ENCODE results near the gene STIM1. TPM values are rescaled to one million over a fixed set of nuclear protein-coding genes. Genes with fewer than 3 reads are reported as not detected.
"Not testable (repeated sequence)": the region's sequence is repeated elsewhere in the genome, so short reads cannot be mapped to it uniquely, and the experiment has no call there.

The STIM1 gene
- total and polyA plus RNA-seq, 4 donors = 32.1 to 51.5 (median 41.6) TPM

DNA sequence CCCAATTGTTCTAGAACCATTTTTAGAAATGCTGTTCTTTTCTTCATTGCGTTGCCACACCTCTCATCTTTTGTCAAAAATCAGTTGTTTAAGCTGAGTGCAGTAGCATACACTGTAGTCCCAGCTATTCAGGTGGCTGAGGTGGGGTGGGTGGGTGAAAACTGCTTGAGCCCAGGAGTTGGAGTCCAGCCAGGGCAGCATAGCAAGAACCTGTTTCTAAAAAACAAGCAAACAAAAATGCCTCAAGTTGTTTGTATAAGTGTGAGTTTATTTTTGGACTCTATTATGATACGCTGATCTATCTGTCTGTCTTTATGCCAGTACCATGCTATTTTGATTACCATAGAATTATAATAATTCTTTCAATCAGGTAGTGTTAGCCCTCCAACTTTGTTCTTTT is 176.6 kb downstream of the STIM1 start:
- Histone ChIP-seq H3K4me3 (ENCODE audit: low read depth, low read length) (no peak overlapping the region), H3K27me3 (ENCODE audit: control insufficient read depth, insufficient read depth, low read length) (no peaks in the 10 kb centered on the region), H3K36me3 (ENCODE audit: control insufficient read depth, insufficient read depth, low read length) (no peaks in the 10 kb centered on the region), H3K4me1 (ENCODE audit: control insufficient read depth, insufficient read depth, low read length) (no peaks in the 10 kb centered on the region), H3K27ac (ENCODE audit: low read depth, low read length) (no peak overlapping the region), H3K9me3 (ENCODE audit: control insufficient read depth, insufficient read depth, low read length) (peaks cover 3% of the 10 kb centered on the region)
- WGBS (ENCODE audit: insufficient coverage) = no CpG with 5 or more reads among the region's 2 CpGs
- DNase-seq (ENCODE audit: low read depth in 4 of 6, low spot score in 6 of 6) = no peak

- Histone ChIP-seq H3K4me3 (ENCODE audit: low read depth, low read length) (no peak overlapping the region), H3K4me1 (ENCODE audit: control insufficient read depth, insufficient read depth, low read length) (no peaks in the 10 kb centered on the region), H3K27me3 (ENCODE audit: control insufficient read depth, insufficient read depth, low read length) (no peaks in the 10 kb centered on the region), H3K9me3 (ENCODE audit: control insufficient read depth, insufficient read depth, low read length) (peaks cover 3% of the 10 kb centered on the region), H3K36me3 (ENCODE audit: control insufficient read depth, insufficient read depth, low read length) (no peaks in the 10 kb centered on the region), H3K27ac (ENCODE audit: low read depth, low read length) (no peak overlapping the region)
- no peak for DNase-seq (ENCODE audit: low read depth in 4 of 6, low spot score in 6 of 6)
- WGBS (ENCODE audit: insufficient coverage) = 100% methylated on average over 2 of the region's 4 CpGs
Measured at GRCh38 chr11:4035985-4036384, 180.5 kb downstream of the STIM1 start.

DNA sequence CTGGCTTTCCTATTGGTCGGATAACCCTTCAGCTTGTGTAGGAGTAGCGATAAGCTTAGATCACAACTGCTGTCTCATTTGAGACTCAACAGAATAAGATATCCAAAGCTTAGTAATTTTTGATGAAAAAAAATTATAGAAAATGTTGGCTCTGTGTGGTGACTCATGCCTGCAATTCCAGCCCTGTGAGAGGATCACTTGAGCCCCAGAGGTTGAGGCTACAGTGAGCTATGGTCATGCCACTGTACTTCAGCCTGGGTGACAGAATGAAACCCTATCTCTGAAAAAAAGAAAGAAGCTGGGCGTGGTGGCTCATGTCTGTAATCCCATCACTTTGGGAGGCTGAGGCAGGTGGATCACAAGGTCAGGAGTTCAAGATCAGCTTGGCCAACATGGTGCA is 183.5 kb downstream of the STIM1 start:
- no peak overlapping the region for H3K4me3 ChIP-seq (ENCODE audit: low read depth, low read length)
- no peaks in the 10 kb centered on the region for H3K36me3 ChIP-seq (ENCODE audit: control insufficient read depth, insufficient read depth, low read length)
- 100% methylated on average over 1 of the region's 3 CpGs for WGBS (ENCODE audit: insufficient coverage)
- H3K27me3 ChIP-seq (ENCODE audit: control insufficient read depth, insufficient read depth, low read length) = no peaks in the 10 kb centered on the region
- no peak for DNase-seq (ENCODE audit: low read depth in 4 of 6, low spot score in 6 of 6)
- H3K9me3 ChIP-seq (ENCODE audit: control insufficient read depth, insufficient read depth, low read length) = peaks cover 3% of the 10 kb centered on the region
- no peaks in the 10 kb centered on the region for H3K4me1 ChIP-seq (ENCODE audit: control insufficient read depth, insufficient read depth, low read length)
- no peak overlapping the region for H3K27ac ChIP-seq (ENCODE audit: low read depth, low read length)

DNA sequence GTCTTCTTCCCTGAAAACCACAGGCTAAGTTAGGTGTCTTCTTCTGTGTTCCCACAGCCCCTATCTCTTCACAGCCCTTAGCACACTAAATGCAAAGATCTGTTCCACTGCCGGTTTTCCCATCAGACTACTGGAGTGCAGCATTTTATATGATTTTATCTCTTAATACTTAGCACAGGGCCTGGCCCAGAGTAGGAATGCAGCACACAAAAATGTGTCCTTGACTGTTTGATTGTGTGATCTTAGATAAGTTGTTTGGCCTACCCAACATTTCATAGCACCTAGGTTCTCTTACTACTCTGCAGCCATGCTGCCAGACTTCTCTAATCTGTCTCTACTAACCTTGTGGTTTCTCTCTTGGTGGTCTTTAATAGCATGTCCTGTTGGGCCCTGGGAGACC is 185.0 kb downstream of the STIM1 start:
- Histone ChIP-seq H3K4me1 (ENCODE audit: control insufficient read depth, insufficient read depth, low read length) (peaks cover 10% of the 10 kb centered on the region), H3K9me3 (ENCODE audit: control insufficient read depth, insufficient read depth, low read length) (peaks cover 3% of the 10 kb centered on the region), H3K36me3 (ENCODE audit: control insufficient read depth, insufficient read depth, low read length) (no peaks in the 10 kb centered on the region), H3K4me3 (ENCODE audit: low read depth, low read length) (no peak overlapping the region), H3K27ac (ENCODE audit: low read depth, low read length) (no peak overlapping the region), H3K27me3 (ENCODE audit: control insufficient read depth, insufficient read depth, low read length) (no peaks in the 10 kb centered on the region)
- WGBS (ENCODE audit: insufficient coverage) = no CpG with 5 or more reads among the region's 1 CpG
- DNase-seq (ENCODE audit: low read depth in 4 of 6, low spot score in 6 of 6) = no peak

- Histone ChIP-seq H3K27ac (ENCODE audit: low read depth, low read length) (no peak overlapping the region), H3K4me3 (ENCODE audit: low read depth, low read length) (no peak overlapping the region)
Measured at GRCh38 chr11:4041731-4042391, 186.4 kb downstream of the STIM1 start.

GRCh38 chr11:4044976-4045646 is 189.6 kb downstream of the STIM1 start:
- H3K27ac ChIP-seq (ENCODE audit: low read depth, low read length) = peak overlapping the region; percentile 84
- WGBS (ENCODE audit: insufficient coverage) = no CpG with 5 or more reads among the region's 4 CpGs

More at GRCh38 chr11:4041731-4042391, 186.4 kb downstream of the STIM1 start:
- no peak for DNase-seq (ENCODE audit: low read depth in 4 of 6, low spot score in 6 of 6)
- H3K9me3 ChIP-seq (ENCODE audit: control insufficient read depth, insufficient read depth, low read length) = no peaks in the 10 kb centered on the region
- no peaks in the 10 kb centered on the region for H3K27me3 ChIP-seq (ENCODE audit: control insufficient read depth, insufficient read depth, low read length)
- peaks cover 21% of the 10 kb centered on the region for H3K4me1 ChIP-seq (ENCODE audit: control insufficient read depth, insufficient read depth, low read length)
- WGBS (ENCODE audit: insufficient coverage) = 100% methylated on average over 1 of the region's 6 CpGs
- no peaks in the 10 kb centered on the region for H3K36me3 ChIP-seq (ENCODE audit: control insufficient read depth, insufficient read depth, low read length)

DNA sequence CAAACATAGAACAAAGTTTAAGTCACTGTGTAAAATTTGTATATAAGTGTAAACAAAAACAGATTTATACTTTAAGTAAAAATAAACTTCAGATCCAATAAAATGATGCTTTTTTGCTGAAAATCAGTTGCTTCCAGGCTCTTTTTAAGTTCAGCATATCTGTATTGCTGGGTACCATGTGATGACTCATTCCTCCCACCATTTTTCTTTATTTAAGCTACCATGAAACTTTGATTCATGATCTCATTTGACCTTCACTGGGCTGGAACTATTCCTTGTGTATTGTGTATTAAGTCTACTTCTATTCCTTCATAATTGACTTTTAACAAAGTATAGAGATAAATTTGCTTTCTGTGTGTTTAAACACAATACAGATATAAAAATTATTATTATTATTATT is 192.9 kb downstream of the STIM1 start:
- Histone ChIP-seq H3K36me3 (ENCODE audit: control insufficient read depth, insufficient read depth, low read length) (no peaks in the 10 kb centered on the region), H3K9me3 (ENCODE audit: control insufficient read depth, insufficient read depth, low read length) (no peaks in the 10 kb centered on the region), H3K27ac (ENCODE audit: low read depth, low read length) (no peak overlapping the region), H3K4me3 (ENCODE audit: low read depth, low read length) (no peak overlapping the region), H3K4me1 (ENCODE audit: control insufficient read depth, insufficient read depth, low read length) (peaks cover 21% of the 10 kb centered on the region), H3K27me3 (ENCODE audit: control insufficient read depth, insufficient read depth, low read length) (no peaks in the 10 kb centered on the region)
- DNase-seq (ENCODE audit: low read depth in 4 of 6, low spot score in 6 of 6) = no peak

More at GRCh38 chr11:4044976-4045646, 189.6 kb downstream of the STIM1 start:
- H3K9me3 ChIP-seq (ENCODE audit: control insufficient read depth, insufficient read depth, low read length) = no peaks in the 10 kb centered on the region
- H3K4me3 ChIP-seq (ENCODE audit: low read depth, low read length) = no peak overlapping the region
- H3K36me3 ChIP-seq (ENCODE audit: control insufficient read depth, insufficient read depth, low read length) = no peaks in the 10 kb centered on the region
- peaks cover 21% of the 10 kb centered on the region for H3K4me1 ChIP-seq (ENCODE audit: control insufficient read depth, insufficient read depth, low read length)
- no peaks in the 10 kb centered on the region for H3K27me3 ChIP-seq (ENCODE audit: control insufficient read depth, insufficient read depth, low read length)
- DNase-seq (ENCODE audit: low read depth in 4 of 6, low spot score in 6 of 6) = peak; percentile 47 to 82 (median 66)

GRCh38 chr11:4049006-4049405 is 193.5 kb downstream of the STIM1 start:
- DNase-seq (ENCODE audit: low read depth in 4 of 6, low spot score in 6 of 6) = no peak
- H3K27ac ChIP-seq (ENCODE audit: low read depth, low read length) = no peak overlapping the region
- H3K9me3 ChIP-seq (ENCODE audit: control insufficient read depth, insufficient read depth, low read length) = no peaks in the 10 kb centered on the region
- H3K4me3 ChIP-seq (ENCODE audit: low read depth, low read length) = no peak overlapping the region
- no CpG with 5 or more reads among the region's 4 CpGs for whole genome bisulfite sequencing (ENCODE audit: insufficient coverage)
- H3K4me1 ChIP-seq (ENCODE audit: control insufficient read depth, insufficient read depth, low read length) = peaks cover 21% of the 10 kb centered on the region
- no peaks in the 10 kb centered on the region for H3K36me3 ChIP-seq (ENCODE audit: control insufficient read depth, insufficient read depth, low read length)
- no peaks in the 10 kb centered on the region for H3K27me3 ChIP-seq (ENCODE audit: control insufficient read depth, insufficient read depth, low read length)

- H3K4me3 ChIP-seq (ENCODE audit: low read depth, low read length) = no peak overlapping the region
- no peak for DNase-seq (ENCODE audit: low read depth in 4 of 6, low spot score in 6 of 6)
- H3K36me3 ChIP-seq (ENCODE audit: control insufficient read depth, insufficient read depth, low read length) = no peaks in the 10 kb centered on the region
- H3K27ac ChIP-seq (ENCODE audit: low read depth, low read length) = no peak overlapping the region
- no peaks in the 10 kb centered on the region for H3K27me3 ChIP-seq (ENCODE audit: control insufficient read depth, insufficient read depth, low read length)
- no CpG with 5 or more reads among the region's 1 CpG for WGBS (ENCODE audit: insufficient coverage)
- H3K9me3 ChIP-seq (ENCODE audit: control insufficient read depth, insufficient read depth, low read length) = no peaks in the 10 kb centered on the region
- H3K4me1 ChIP-seq (ENCODE audit: control insufficient read depth, insufficient read depth, low read length) = peaks cover 14% of the 10 kb centered on the region
Measured at GRCh38 chr11:4050138-4050537, 194.7 kb downstream of the STIM1 start.

DNA sequence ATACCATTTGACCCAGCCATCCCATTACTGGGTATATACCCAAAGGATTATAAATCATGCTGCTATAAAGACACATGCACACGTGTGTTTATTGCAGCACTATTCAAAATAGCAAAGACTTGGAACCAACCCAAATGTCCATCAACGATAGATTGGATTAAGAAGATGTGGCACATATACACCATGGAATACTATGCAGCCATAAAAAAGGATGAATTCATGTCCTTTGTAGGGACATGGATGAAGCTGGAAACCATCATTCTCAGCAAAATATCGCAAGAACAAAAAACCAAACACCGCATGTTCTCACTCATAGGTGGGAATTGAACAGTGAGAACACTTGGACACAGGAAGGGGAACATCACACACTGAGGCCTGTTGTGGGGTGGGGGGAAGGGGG is 197.7 kb downstream of the STIM1 start:
- not testable (repeated sequence) for H3K27ac ChIP-seq (ENCODE audit: low read depth, low read length); H3K27me3 ChIP-seq (ENCODE audit: control insufficient read depth, insufficient read depth, low read length); DNase-seq (ENCODE audit: low read depth in 4 of 6, low spot score in 6 of 6); H3K9me3 ChIP-seq (ENCODE audit: control insufficient read depth, insufficient read depth, low read length); H3K4me3 ChIP-seq (ENCODE audit: low read depth, low read length); H3K4me1 ChIP-seq (ENCODE audit: control insufficient read depth, insufficient read depth, low read length); H3K36me3 ChIP-seq (ENCODE audit: control insufficient read depth, insufficient read depth, low read length)
- WGBS (ENCODE audit: insufficient coverage) = no CpG with 5 or more reads among the region's 4 CpGs
